HG02571 (cell line): ENCODE data around the gene ANGPTL2.

Source experiments
- ATAC-seq: cut with Tn5 transposase; IDR thresholded peaks from one replicate; pipeline ENCODE4 v1.9.1; 2021; ENCODE audit warnings: mild to moderate bottlenecking, moderate library complexity; ENCODE audit not compliant: unreplicated experiment

ANGPTL2 gene

GRCh38 chr9:127099664-127100063, 22.8 kb downstream of the ANGPTL2 start:
- ATAC-seq = no peak

GRCh38 chr9:127098916-127099553, 23.4 kb downstream of the ANGPTL2 start:
- ATAC-seq = no peak

GRCh38 chr9:127097683-127098082, 24.8 kb downstream of the ANGPTL2 start:
- no peak for ATAC-seq

GRCh38 chr9:127096208-127096607, 26.2 kb downstream of the ANGPTL2 start:
- no peak for ATAC-seq

- no peak for ATAC-seq
Observed at GRCh38 chr9:127095411-127095810, 27.0 kb downstream of the ANGPTL2 start.

GRCh38 chr9:127093319-127094020, 29.0 kb downstream of the ANGPTL2 start:
- no peak for ATAC-seq

GRCh38 chr9:127092041-127092608, 30.3 kb downstream of the ANGPTL2 start:
- no peak for ATAC-seq

- no peak for ATAC-seq
Observed at GRCh38 chr9:127091526-127091925, 30.9 kb downstream of the ANGPTL2 start.

- ATAC-seq = no peak
Observed at GRCh38 chr9:127090341-127090985, 32.0 kb downstream of the ANGPTL2 start.

GRCh38 chr9:127089631-127090081, 32.8 kb downstream of the ANGPTL2 start:
- ATAC-seq = no peak

GRCh38 chr9:127088724-127089615, 33.5 kb downstream of the ANGPTL2 start:
- no peak for ATAC-seq

- no peak for ATAC-seq
Observed at GRCh38 chr9:127087836-127088235, 34.6 kb downstream of the ANGPTL2 start.

- ATAC-seq = no peak
Observed at GRCh38 chr9:127087411-127087810, 35.0 kb downstream of the ANGPTL2 start.

- ATAC-seq = no peak
Observed at GRCh38 chr9:127086771-127087170, 35.7 kb downstream of the ANGPTL2 start.

GRCh38 chr9:127085186-127085585, 37.2 kb downstream of the ANGPTL2 start:
- no peak for ATAC-seq

- no peak for ATAC-seq
Observed at GRCh38 chr9:127084076-127085039, 38.1 kb downstream of the ANGPTL2 start.

- no peak for ATAC-seq
Observed at GRCh38 chr9:127083138-127083980, 39.1 kb downstream of the ANGPTL2 start.
